Loucy (cell line): ENCODE data around the gene PSME3.

ENCODE experiments used
- EZH2phosphoT487 ChIP-seq: fragments of 200-600 bp; IDR thresholded peaks from 2 replicates; pipeline ENCODE4 v1.6.1; 2018; ENCODE audit warnings: antibody characterized with exemption, mild to moderate bottlenecking, moderate library complexity, borderline replicate concordance
- TF ChIP-seq, protein P1 (sequence below): fragments of 200-600 bp; sonication (generic); conservative IDR thresholded peaks from 2 replicates; pipeline ENCODE4 v1.5.1; 2014; ENCODE audit warnings: mild to moderate bottlenecking, antibody characterized with exemption, low read length

- TF ChIP-seq, protein P1, sequence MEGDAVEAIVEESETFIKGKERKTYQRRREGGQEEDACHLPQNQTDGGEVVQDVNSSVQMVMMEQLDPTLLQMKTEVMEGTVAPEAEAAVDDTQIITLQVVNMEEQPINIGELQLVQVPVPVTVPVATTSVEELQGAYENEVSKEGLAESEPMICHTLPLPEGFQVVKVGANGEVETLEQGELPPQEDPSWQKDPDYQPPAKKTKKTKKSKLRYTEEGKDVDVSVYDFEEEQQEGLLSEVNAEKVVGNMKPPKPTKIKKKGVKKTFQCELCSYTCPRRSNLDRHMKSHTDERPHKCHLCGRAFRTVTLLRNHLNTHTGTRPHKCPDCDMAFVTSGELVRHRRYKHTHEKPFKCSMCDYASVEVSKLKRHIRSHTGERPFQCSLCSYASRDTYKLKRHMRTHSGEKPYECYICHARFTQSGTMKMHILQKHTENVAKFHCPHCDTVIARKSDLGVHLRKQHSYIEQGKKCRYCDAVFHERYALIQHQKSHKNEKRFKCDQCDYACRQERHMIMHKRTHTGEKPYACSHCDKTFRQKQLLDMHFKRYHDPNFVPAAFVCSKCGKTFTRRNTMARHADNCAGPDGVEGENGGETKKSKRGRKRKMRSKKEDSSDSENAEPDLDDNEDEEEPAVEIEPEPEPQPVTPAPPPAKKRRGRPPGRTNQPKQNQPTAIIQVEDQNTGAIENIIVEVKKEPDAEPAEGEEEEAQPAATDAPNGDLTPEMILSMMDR: no peak
- TF ChIP-seq EZH2phosphoT487: no peak
Observed at GRCh38 chr17:42784409-42784808, 48.8 kb upstream of the PSME3 start.
